SU-DHL-6 (cell line): ENCODE data around the gene DES.

ENCODE experiments used
- H2AFZ ChIP-seq: fragments of 200-600 bp; sonication (generic); 2 replicates; pipeline ENCODE4 v1.6.1; 2014; ENCODE audit warnings: low read depth, mild to moderate bottlenecking, moderate library complexity, mixed read lengths, antibody characterized with exemption, low read length; ENCODE audit not compliant: severe bottlenecking
- H3F3A ChIP-seq: fragments of 200-600 bp; shearing (Covaris generic); 2 replicates; pipeline ENCODE4 v1.6.0; 2016; ENCODE audit warnings: antibody characterized with exemption, mild to moderate bottlenecking; ENCODE audit not compliant: insufficient read depth
- H3K27ac ChIP-seq: fragments of 200-600 bp; sonication (generic); 2 replicates; pipeline ENCODE4 v1.5.1; 2016; ENCODE audit warnings: low read depth, mild to moderate bottlenecking, low read length, moderate library complexity, mixed read lengths
- H3K27me3 ChIP-seq: fragments of 200-600 bp; sonication (generic), shearing (Covaris generic); 2 replicates; pipeline ENCODE4 v1.6.0; 2014; ENCODE audit warnings: mild to moderate bottlenecking, low read length
- H3K36me3 ChIP-seq: fragments of 200-600 bp; sonication (generic); 2 replicates; pipeline ENCODE4 v1.6.1; 2014; ENCODE audit warnings: mild to moderate bottlenecking, low read length, mixed read lengths
- H3K4me2 ChIP-seq: fragments of 300-600, 200-600 bp; shearing (Covaris generic), sonication (generic); 2 replicates; pipeline ENCODE4 v1.6.0; 2014; ENCODE audit warnings: low read length, low read depth, mild to moderate bottlenecking; ENCODE audit not compliant: poor library complexity, severe bottlenecking
- H3K4me3 ChIP-seq: fragments of 200-600 bp; sonication (generic); 2 replicates; pipeline ENCODE4 v1.5.1; 2014; ENCODE audit warnings: antibody characterized with exemption, low read length, mild to moderate bottlenecking, mixed read lengths; ENCODE audit not compliant: insufficient read depth, poor library complexity, severe bottlenecking
- H3K79me2 ChIP-seq: fragments of 200-600 bp; sonication (generic); 2 replicates; pipeline ENCODE4 v1.6.1; 2014; ENCODE audit warnings: mild to moderate bottlenecking, low read length, moderate library complexity; ENCODE audit not compliant: insufficient read depth
- H3K9ac ChIP-seq: fragments of 200-600 bp; sonication (generic); 2 replicates; pipeline ENCODE4 v1.7.0; 2014; ENCODE audit warnings: mild to moderate bottlenecking, low read length
- H3K9me2 ChIP-seq: fragments of 200-600 bp; sonication (generic); replicated peaks from 2 replicates; pipeline ENCODE4 v1.6.1; 2014; ENCODE audit warnings: low read length; ENCODE audit not compliant: insufficient read depth
- H3K9me3 ChIP-seq: fragments of 200-600 bp; sonication (generic); 2 replicates; pipeline ENCODE4 v1.6.1; 2014; ENCODE audit warnings: low read length, mixed read lengths; ENCODE audit not compliant: insufficient read depth
- H4K20me1 ChIP-seq: fragments of 200-600 bp; sonication (generic); 2 replicates; pipeline ENCODE4 v1.6.1; 2014; ENCODE audit warnings: low read depth, mild to moderate bottlenecking, antibody characterized with exemption, low read length, moderate library complexity, mixed read lengths
- CTCF ChIP-seq: fragments of 200-600 bp; sonication (generic); IDR thresholded peaks from one replicate; pipeline ENCODE4 v1.5.1; 2017; ENCODE audit warnings: antibody characterized with exemption, mild to moderate bottlenecking, low read length, moderate library complexity; ENCODE audit not compliant: insufficient read depth, poor library complexity, severe bottlenecking
- EZH2phosphoT487 ChIP-seq: fragments of 200-600 bp; sonication (generic), shearing (Covaris generic); conservative IDR thresholded peaks from 2 replicates; pipeline ENCODE4 v1.6.1; 2018; ENCODE audit warnings: mild to moderate bottlenecking, antibody characterized with exemption, low read length, moderate library complexity, mixed read lengths

DES gene

GRCh38 chr2:219436491-219436890 lies 18.3 kb downstream of the DES start:
- Histone ChIP-seq H3K27ac (no peak overlapping the region), H3K27me3 (no peaks in the 10 kb centered on the region), H3F3A (no peaks in the 10 kb centered on the region), H3K9me3 (no peaks in the 10 kb centered on the region), H3K79me2 (no peaks in the 10 kb centered on the region), H4K20me1 (no peaks in the 10 kb centered on the region), H3K4me2 (no peak overlapping the region), H3K9me2 (no peaks in the 10 kb centered on the region), H3K36me3 (no peaks in the 10 kb centered on the region), H3K9ac (no peak overlapping the region), H3K4me3 (no peak overlapping the region), H2AFZ (no peak overlapping the region)
- TF ChIP-seq EZH2phosphoT487 (no peak), CTCF (no peak)

GRCh38 chr2:219437141-219437540 lies 19.0 kb downstream of the DES start:
- no peaks in the 10 kb centered on the region for H3K79me2 ChIP-seq
- H3K27me3 ChIP-seq, result no peaks in the 10 kb centered on the region
- no peaks in the 10 kb centered on the region for H4K20me1 ChIP-seq
- TF ChIP-seq EZH2phosphoT487 (no peak), CTCF (no peak)
- H3K9ac ChIP-seq, result no peak overlapping the region
- no peak overlapping the region for H2AFZ ChIP-seq
- no peaks in the 10 kb centered on the region for H3K36me3 ChIP-seq
- H3K9me3 ChIP-seq, result no peaks in the 10 kb centered on the region
- no peak overlapping the region for H3K4me3 ChIP-seq
- no peak overlapping the region for H3K27ac ChIP-seq
- H3K9me2 ChIP-seq, result no peaks in the 10 kb centered on the region
- H3K4me2 ChIP-seq, result no peak overlapping the region
- no peaks in the 10 kb centered on the region for H3F3A ChIP-seq

DNA sequence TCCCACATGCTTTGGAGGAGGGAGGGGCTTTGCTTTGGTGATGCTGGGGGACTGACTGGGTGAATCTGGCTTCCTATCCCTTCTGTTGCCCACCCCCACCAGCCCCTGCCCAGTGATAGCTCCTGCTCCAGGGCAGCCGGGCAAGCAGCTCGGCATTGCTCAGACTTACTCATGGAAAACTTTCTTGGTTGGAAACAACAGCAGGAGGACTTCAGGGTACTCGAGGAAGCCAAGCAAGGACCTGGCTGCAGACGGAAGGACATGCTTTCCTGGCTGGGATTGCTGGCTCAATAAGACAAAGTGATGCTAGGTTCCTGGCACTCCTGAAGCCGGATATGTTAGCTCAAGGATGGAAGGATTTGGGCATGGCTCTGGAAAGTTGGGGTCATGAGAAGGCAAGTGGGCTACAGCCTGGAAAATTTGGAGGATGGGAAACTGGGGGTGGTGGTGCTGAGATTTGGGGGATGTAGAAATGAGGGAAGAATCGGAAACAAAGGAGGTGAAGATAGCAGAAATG lies 19.6 kb downstream of the DES start:
- no peak overlapping the region for H3K27ac ChIP-seq
- no peaks in the 10 kb centered on the region for H3F3A ChIP-seq
- no peaks in the 10 kb centered on the region for H3K9me3 ChIP-seq
- H3K4me2 ChIP-seq, result no peak overlapping the region
- H3K9ac ChIP-seq, result no peak overlapping the region
- no peaks in the 10 kb centered on the region for H4K20me1 ChIP-seq
- TF ChIP-seq CTCF (no peak), EZH2phosphoT487 (no peak)
- H2AFZ ChIP-seq, result no peak overlapping the region
- no peaks in the 10 kb centered on the region for H3K27me3 ChIP-seq
- no peaks in the 10 kb centered on the region for H3K36me3 ChIP-seq
- H3K79me2 ChIP-seq, result no peaks in the 10 kb centered on the region
- H3K4me3 ChIP-seq, result no peak overlapping the region
- H3K9me2 ChIP-seq, result no peaks in the 10 kb centered on the region

- no peak overlapping the region for H2AFZ ChIP-seq
- no peak overlapping the region for H3K4me2 ChIP-seq
- H3K79me2 ChIP-seq, result no peaks in the 10 kb centered on the region
- H3K9me2 ChIP-seq, result no peaks in the 10 kb centered on the region
- no peak overlapping the region for H3K9ac ChIP-seq
- no peak overlapping the region for H3K27ac ChIP-seq
- H3K27me3 ChIP-seq, result no peaks in the 10 kb centered on the region
- H3K36me3 ChIP-seq, result no peaks in the 10 kb centered on the region
- no peaks in the 10 kb centered on the region for H3F3A ChIP-seq
- no peaks in the 10 kb centered on the region for H3K9me3 ChIP-seq
- H4K20me1 ChIP-seq, result no peaks in the 10 kb centered on the region
- TF ChIP-seq CTCF, result no peak
- no peak for TF ChIP-seq EZH2phosphoT487
- H3K4me3 ChIP-seq, result no peak overlapping the region
Observed at GRCh38 chr2:219438453-219438852, 20.3 kb downstream of the DES start.
